SK-N-SH (cell line): ENCODE data around the gene HEY2. TPM values are rescaled to one million over a fixed set of nuclear protein-coding genes. Genes with fewer than 3 reads are reported as not detected.

Source experiments
- CTCF ChIA-PET: fragments of 300-600, 350-600 bp; formaldehyde crosslinking; extraction: SDS; loops from one replicate; lab custom pipeline; 2021; lab: Yijun Ruan, JAX
- POLR2A ChIA-PET: fragments of 350-600 bp; sonication (Branson Sonifier 250); formaldehyde crosslinking; extraction: SDS; loops from one replicate; lab custom pipeline; 2020; ENCODE audit warnings: antibody characterized with exemption, inconsistent platforms; lab: Yijun Ruan, JAX
- DNase-seq: peaks from one replicate; pipeline ENCODE4 v3.0.0; 2012
- H2AFZ ChIP-seq: fragments of 200-600 bp; sonication (generic); 2 replicates; pipeline ENCODE4 v1.8.1; 2016; ENCODE audit warnings: antibody characterized with exemption, mild to moderate bottlenecking, low read depth
- H3F3A ChIP-seq: fragments of 200-600 bp; sonication (generic); replicated peaks from 2 replicates; pipeline ENCODE3; 2016; ENCODE audit warnings: antibody characterized with exemption, mild to moderate bottlenecking; ENCODE audit not compliant: insufficient read depth
- H3K27ac ChIP-seq, 2 experiments: fragments of 200-500 bp in 1 of 2; fragments of 200-600 bp in 1 of 2; sonication (Bioruptor generic) in 1 of 2; sonication (generic), shearing (Covaris generic) in 1 of 2; 2 replicates each; pipeline versions ENCODE4 v1.5.1 to v1.6.1; 2014 to 2016; ENCODE audit warnings: low read depth in 2 of 2, inconsistent platforms in 1 of 2, low read length in 1 of 2, mild to moderate bottlenecking in 1 of 2, mixed read lengths in 1 of 2
- H3K27me3 ChIP-seq: fragments of 200-600 bp; sonication (generic), shearing (Covaris generic); 2 replicates; pipeline ENCODE4 v1.6.1; 2016; ENCODE audit warnings: mixed run types; ENCODE audit not compliant: insufficient read depth
- H3K36me3 ChIP-seq, 2 experiments: fragments of 200-500 bp in 1 of 2; fragments of 200-600 bp in 1 of 2; sonication (Bioruptor generic) in 1 of 2; sonication (generic) in 1 of 2; replicated peaks in 1 of 2; 2 replicates each; pipeline versions ENCODE3 to v1.5.1; 2014 to 2016; ENCODE audit warnings: low read length in 1 of 2, mild to moderate bottlenecking in 1 of 2; ENCODE audit not compliant: insufficient read depth in 2 of 2, control insufficient read depth in 1 of 2
- H3K4me1 ChIP-seq, 2 experiments: fragments of 200-500 bp in 1 of 2; fragments of 200-600 bp in 1 of 2; sonication (Bioruptor generic) in 1 of 2; sonication (generic), shearing (Covaris generic) in 1 of 2; 2 replicates each; pipeline versions ENCODE4 v1.5.1 to v1.6.1; 2014 to 2016; ENCODE audit warnings: low read depth in 1 of 2, low read length in 1 of 2, mixed run types in 1 of 2; ENCODE audit not compliant: insufficient read depth in 2 of 2, control insufficient read depth in 1 of 2
- H3K4me2 ChIP-seq: fragments of 200-600 bp; sonication (generic), shearing (Covaris generic); 2 replicates; pipeline ENCODE4 v1.6.1; 2017; ENCODE audit warnings: mixed run types
- H3K4me3 ChIP-seq, 2 experiments: fragments of 200-500 bp in 1 of 2; fragments of 200-600 bp in 1 of 2; sonication (Bioruptor generic) in 1 of 2; sonication (generic), shearing (Covaris generic) in 1 of 2; 2 replicates each; pipeline versions ENCODE4 v1.5.1 to v1.8.1; 2014 to 2016; ENCODE audit warnings: low read depth in 2 of 2, inconsistent platforms in 1 of 2, low read length in 1 of 2, mild to moderate bottlenecking in 1 of 2, mixed read lengths in 1 of 2, moderate library complexity in 1 of 2
- H3K79me2 ChIP-seq: fragments of 200-600 bp; sonication (generic); 2 replicates; pipeline ENCODE4 v1.8.1; 2017; ENCODE audit warnings: mild to moderate bottlenecking; ENCODE audit not compliant: insufficient read depth
- H3K9ac ChIP-seq: fragments of 200-600 bp; sonication (generic); 2 replicates; pipeline ENCODE4 v1.6.1; 2017; ENCODE audit warnings: mixed run types
- H3K9me2 ChIP-seq: fragments of 200-600 bp; sonication (generic); 2 replicates; pipeline ENCODE4 v1.6.1; 2017; ENCODE audit warnings: mixed run types
- H3K9me3 ChIP-seq: fragments of 200-600 bp; sonication (generic); 2 replicates; pipeline ENCODE4 v1.6.1; 2017; ENCODE audit warnings: mixed run types, mild to moderate bottlenecking, moderate library complexity
- H4K20me1 ChIP-seq: fragments of 200-600 bp; sonication (generic); 2 replicates; pipeline ENCODE4 v1.6.1; 2017; ENCODE audit warnings: mild to moderate bottlenecking, mixed run types; ENCODE audit not compliant: insufficient read depth
- CTCF ChIP-seq: fragments of 200-600 bp; sonication (generic); IDR thresholded peaks from 2 replicates; pipeline ENCODE4 v1.6.1; 2017; ENCODE audit warnings: antibody characterized with exemption, mild to moderate bottlenecking, moderate library complexity
- ELF1 ChIP-seq: IDR thresholded peaks from 2 replicates; pipeline ENCODE4 v1.4.0; 2012
- EP300 ChIP-seq, 2 experiments: IDR thresholded peaks; 2 replicates each; pipeline versions ENCODE4 v1.4.0 to v1.6.1; 2012; ENCODE audit warnings: borderline replicate concordance in 1 of 2, low read depth in 1 of 2, low read length in 1 of 2
- EZH2phosphoT487 ChIP-seq: fragments of 200-600 bp; sonication (generic); IDR thresholded peaks from 2 replicates; pipeline ENCODE4 v1.6.1; 2017; ENCODE audit warnings: low read depth, mixed run types, mild to moderate bottlenecking, antibody characterized with exemption, moderate library complexity, borderline replicate concordance
- FOSL2 ChIP-seq: IDR thresholded peaks from 2 replicates; pipeline ENCODE4 v1.4.0; 2012; ENCODE audit warnings: low read depth, mild to moderate bottlenecking, moderate library complexity, borderline replicate concordance
- FOXJ3 ChIP-seq: sonication (generic); formaldehyde crosslinking; IDR thresholded peaks from 2 replicates; pipeline ENCODE4 v1.5.1; 2020; ENCODE audit warnings: mild to moderate bottlenecking, missing genetic modification reagents
- FOXM1 ChIP-seq: IDR thresholded peaks from 2 replicates; pipeline ENCODE4 v1.4.0; 2012; ENCODE audit warnings: low read depth, mild to moderate bottlenecking
- GABPA ChIP-seq: IDR thresholded peaks from 2 replicates; pipeline ENCODE4 v1.4.0; 2012; ENCODE audit warnings: low read depth, mild to moderate bottlenecking
- JUND ChIP-seq: IDR thresholded peaks from 2 replicates; pipeline ENCODE4 v1.4.0; 2012
- MEF2A ChIP-seq: IDR thresholded peaks from 2 replicates; pipeline ENCODE4 v1.4.0; 2012; ENCODE audit warnings: low read depth, borderline replicate concordance
- PBX3 ChIP-seq: IDR thresholded peaks from 2 replicates; pipeline ENCODE4; 2012
- TCF12 ChIP-seq: IDR thresholded peaks from 2 replicates; pipeline ENCODE4 v1.4.0; 2012
- YY1 ChIP-seq: IDR thresholded peaks from 2 replicates; pipeline ENCODE4 v1.4.0; 2012; ENCODE audit warnings: low read depth, mild to moderate bottlenecking
- WGBS: methylation state at CpG from one replicate; pipeline ENCODE4 v1.1.6; 2017; ENCODE audit warnings: low lambda C conversion rate; 5-methylcytosine and 5-hydroxymethylcytosine counted together
- polyA plus RNA-seq, 3 experiments: library from polyadenylated mRNA; depleted of rRNA; stranded (reverse); fragments of >200 nt; gene quantifications; 2 replicates each; pipeline ENCODE4 v1.2.3, GENCODE V29; 2012
- TF ChIP-seq, protein P1 (sequence below): IDR thresholded peaks from 2 replicates; pipeline ENCODE4 v1.4.0; 2012; ENCODE audit warnings: low read depth
- TF ChIP-seq, protein P2 (sequence below): IDR thresholded peaks from 2 replicates; pipeline ENCODE4 v1.4.0; 2012; ENCODE audit warnings: low read depth, borderline replicate concordance

HEY2 gene
- polyA plus RNA-seq, 1 of the 3 experiments (the other 2 are of a cell fraction), result not detected

DNA sequence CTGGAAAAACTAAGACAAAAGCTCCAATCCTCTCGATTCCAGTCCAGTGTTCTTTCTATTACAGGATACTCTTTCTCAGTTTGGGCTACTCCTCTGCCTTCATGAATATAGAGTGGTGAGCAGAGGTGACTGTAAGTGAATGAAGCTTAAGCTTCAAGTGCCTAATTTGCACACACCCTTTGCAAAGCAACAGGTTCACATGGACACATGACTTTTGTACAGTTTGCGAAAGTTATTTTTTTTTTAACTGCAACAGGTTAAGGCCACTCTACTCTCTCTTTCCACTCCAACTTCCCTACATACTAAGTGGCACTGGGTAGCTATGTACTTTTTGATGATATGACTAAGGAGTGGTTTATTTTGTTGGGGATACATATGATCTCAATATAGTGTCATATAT is 19.4 kb upstream of the HEY2 start:
- Histone ChIP-seq H3K36me3 (no peaks in the 10 kb centered on the region), H3F3A (no peaks in the 10 kb centered on the region), H3K4me1 (no peaks in the 10 kb centered on the region), H3K27ac (no peak overlapping the region), H3K9me2 (no peaks in the 10 kb centered on the region), H3K79me2 (no peaks in the 10 kb centered on the region), H3K4me3 (no peak overlapping the region), H3K9ac (no peak overlapping the region), H4K20me1 (no peaks in the 10 kb centered on the region), H2AFZ (no peak overlapping the region), H3K9me3 (no peaks in the 10 kb centered on the region), H3K27me3 (no peaks in the 10 kb centered on the region), H3K4me2 (no peak overlapping the region)
- DNase-seq, result no peak
- POLR2A ChIA-PET, result interaction anchor here (0.7 kb wide), 1 partner anchor 358 kb away, joined by 4 read pairs; no protein-coding TSS in a partner anchor
- CTCF ChIA-PET, result interaction anchor here (0.9 kb wide), 1 partner anchor 10 kb away, joined by 3 read pairs; no protein-coding TSS in a partner anchor
- 19% methylated on average over 2 of the region's 2 CpGs for WGBS
- no peak for TF ChIP-seq FOSL2
- TF ChIP-seq, protein P1, sequence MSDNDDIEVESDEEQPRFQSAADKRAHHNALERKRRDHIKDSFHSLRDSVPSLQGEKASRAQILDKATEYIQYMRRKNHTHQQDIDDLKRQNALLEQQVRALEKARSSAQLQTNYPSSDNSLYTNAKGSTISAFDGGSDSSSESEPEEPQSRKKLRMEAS, result no peak
- TF ChIP-seq GABPA, result no peak
- TF ChIP-seq EP300 (IDR thresholded peaks at IDR 0.05; ENCODE audit: borderline replicate concordance in 1 of 2, low read depth in 1 of 2, low read length in 1 of 2), result no peak
- TF ChIP-seq CTCF, result no peak
- TF ChIP-seq, protein P2, sequence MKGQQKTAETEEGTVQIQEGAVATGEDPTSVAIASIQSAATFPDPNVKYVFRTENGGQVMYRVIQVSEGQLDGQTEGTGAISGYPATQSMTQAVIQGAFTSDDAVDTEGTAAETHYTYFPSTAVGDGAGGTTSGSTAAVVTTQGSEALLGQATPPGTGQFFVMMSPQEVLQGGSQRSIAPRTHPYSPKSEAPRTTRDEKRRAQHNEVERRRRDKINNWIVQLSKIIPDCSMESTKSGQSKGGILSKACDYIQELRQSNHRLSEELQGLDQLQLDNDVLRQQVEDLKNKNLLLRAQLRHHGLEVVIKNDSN, result no peak
- TF ChIP-seq PBX3, result no peak
- no peak for TF ChIP-seq TCF12
- no peak for TF ChIP-seq MEF2A

DNA sequence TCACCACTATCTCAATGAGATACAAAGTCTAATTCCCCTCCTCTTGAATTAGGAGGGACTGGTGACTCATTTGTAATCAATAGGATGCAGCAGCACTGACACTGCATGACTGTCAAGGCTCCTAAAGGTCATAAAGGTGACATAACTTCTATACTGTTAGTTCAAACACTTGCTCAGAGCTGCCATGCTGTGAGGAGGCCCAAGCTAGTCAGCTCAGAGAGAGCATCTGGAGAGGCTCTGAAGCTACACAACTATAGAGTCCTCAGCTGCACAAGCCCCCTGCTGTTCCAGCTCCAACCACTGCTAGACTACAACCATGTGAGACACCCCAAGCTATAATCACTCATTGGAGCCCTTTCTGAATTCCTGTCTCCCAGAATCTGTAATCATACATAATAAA is 17.0 kb upstream of the HEY2 start:
- H3K27me3 ChIP-seq, result peaks cover 9% of the 10 kb centered on the region; the same call in 1 of the 2 replicates
- no peaks in the 10 kb centered on the region for H3F3A ChIP-seq
- TF ChIP-seq PBX3 (no peak), EP300 (IDR thresholded peaks at IDR 0.05; ENCODE audit: borderline replicate concordance in 1 of 2, low read depth in 1 of 2, low read length in 1 of 2) (no peak), FOXM1 (no peak), FOXJ3 (CRISPR knock-in tag) (no peak), YY1 (no peak), GABPA (no peak), MEF2A (no peak), CTCF (no peak), EZH2phosphoT487 (no peak), JUND (no peak), ELF1 (no peak)
- TF ChIP-seq, protein P1, result no peak
- H3K9me2 ChIP-seq, result no peaks in the 10 kb centered on the region
- H3K27ac ChIP-seq, result no peak overlapping the region
- no peak for DNase-seq
- no peak overlapping the region for H2AFZ ChIP-seq
- H3K79me2 ChIP-seq, result no peaks in the 10 kb centered on the region
- H3K4me2 ChIP-seq, result no peak overlapping the region
- no peak overlapping the region for H3K9ac ChIP-seq
- H3K9me3 ChIP-seq, result no peaks in the 10 kb centered on the region
- H3K36me3 ChIP-seq, result no peaks in the 10 kb centered on the region
- POLR2A ChIA-PET, result no interaction called here
- H4K20me1 ChIP-seq, result no peaks in the 10 kb centered on the region
- CTCF ChIA-PET, result no interaction called here
- no peaks in the 10 kb centered on the region for H3K4me1 ChIP-seq
- no peak overlapping the region for H3K4me3 ChIP-seq
